A673 (cell line): ENCODE results near the gene GJB4. TPM values are rescaled to one million over a fixed set of nuclear protein-coding genes. Genes with fewer than 3 reads are reported as not detected.

Experiments used
- BruUV-seq: library from RNA; stranded (reverse); fragments of 400-500 nt; replicated peaks from 2 replicates; lab custom pipeline; 2021; lab: Mats Ljungman, UMichigan
- CTCF ChIA-PET: fragments of 300-600 bp; sonication (Branson Sonifier 250); formaldehyde crosslinking; loops from one replicate; lab custom pipeline; 2022; ENCODE audit warnings: antibody characterized with exemption; lab: Charles Lee
- POLR2A ChIA-PET: fragments of 300-600 bp; sonication (Branson Sonifier 250); formaldehyde crosslinking; loops from one replicate; lab custom pipeline; 2022; ENCODE audit warnings: antibody characterized with exemption; ENCODE audit not compliant: low non-redundant PET; lab: Charles Lee
- DNase-seq: peaks from one replicate; pipeline ENCODE4 v3.0.0-alpha.2; 2015; ENCODE audit warnings: low spot score
- H3K27ac ChIP-seq: fragments of 200-600 bp; sonication (generic); 2 replicates; pipeline ENCODE4 v1.5.1; 2016; ENCODE audit warnings: mixed run types, low read depth, mild to moderate bottlenecking, mixed read lengths, antibody characterized with exemption, low read length; ENCODE audit not compliant: poor library complexity, severe bottlenecking
- H3K27me3 ChIP-seq: fragments of 200-600 bp; sonication (generic); replicated peaks from 2 replicates; pipeline ENCODE4 v1.6.1; 2017; ENCODE audit warnings: mixed run types, low read depth, mild to moderate bottlenecking, mixed read lengths, antibody characterized with exemption, low read length; ENCODE audit not compliant: insufficient read depth, poor library complexity
- H3K36me3 ChIP-seq: fragments of 200-600 bp; sonication (generic); 2 replicates; pipeline ENCODE4 v1.6.1; 2016; ENCODE audit warnings: mixed run types, mild to moderate bottlenecking, mixed read lengths, antibody characterized with exemption, low read length; ENCODE audit not compliant: insufficient read depth, poor library complexity, severe bottlenecking
- H3K4me1 ChIP-seq: fragments of 200-600 bp; sonication (generic); 2 replicates; pipeline ENCODE4 v1.6.1; 2017; ENCODE audit warnings: mixed run types, mild to moderate bottlenecking, mixed read lengths, antibody characterized with exemption, low read length; ENCODE audit not compliant: insufficient read depth, poor library complexity, severe bottlenecking
- H3K4me3 ChIP-seq: fragments of 200-600 bp; sonication (generic); 2 replicates; pipeline ENCODE4 v1.5.1; 2016; ENCODE audit warnings: low read depth, mixed run types, mild to moderate bottlenecking, mixed read lengths, low read length; ENCODE audit not compliant: poor library complexity, severe bottlenecking
- H3K9me3 ChIP-seq: fragments of 200-600 bp; sonication (generic); 2 replicates; pipeline ENCODE4 v1.6.1; 2016; ENCODE audit warnings: mixed run types, low read depth, mild to moderate bottlenecking, mixed read lengths, antibody characterized with exemption, low read length; ENCODE audit not compliant: poor library complexity, severe bottlenecking
- EZH2 ChIP-seq: fragments of 200-600 bp; sonication (generic); IDR thresholded peaks from 2 replicates; pipeline ENCODE4 v1.6.1; 2017; ENCODE audit warnings: borderline replicate concordance, low read depth, mild to moderate bottlenecking, mixed read lengths, antibody characterized with exemption, low read length; ENCODE audit not compliant: poor library complexity, severe bottlenecking
- intact Hi-C: fragments of 100-400 bp; cut with micrococcal nuclease; formaldehyde crosslinking; loops from one replicate; pipeline ENCODE4 v1.10.0; 2022; ENCODE audit not compliant: unreplicated experiment
- total RNA-seq: library from RNA; stranded (reverse); gene quantifications from 2 replicates; pipeline ENCODE4 v1.2.3, GENCODE V29; 2021
- TF ChIP-seq, protein P1 (sequence below): fragments of 300-800, 200-600 bp; sonication (generic); conservative IDR thresholded peaks from 2 replicates; pipeline ENCODE4 v1.5.1; 2017; ENCODE audit warnings: low read depth, mild to moderate bottlenecking, antibody characterized with exemption, low read length, moderate library complexity, mixed read lengths

GJB4 gene
- total RNA-seq, 1 experiment from 2014 or later: not detected

DNA sequence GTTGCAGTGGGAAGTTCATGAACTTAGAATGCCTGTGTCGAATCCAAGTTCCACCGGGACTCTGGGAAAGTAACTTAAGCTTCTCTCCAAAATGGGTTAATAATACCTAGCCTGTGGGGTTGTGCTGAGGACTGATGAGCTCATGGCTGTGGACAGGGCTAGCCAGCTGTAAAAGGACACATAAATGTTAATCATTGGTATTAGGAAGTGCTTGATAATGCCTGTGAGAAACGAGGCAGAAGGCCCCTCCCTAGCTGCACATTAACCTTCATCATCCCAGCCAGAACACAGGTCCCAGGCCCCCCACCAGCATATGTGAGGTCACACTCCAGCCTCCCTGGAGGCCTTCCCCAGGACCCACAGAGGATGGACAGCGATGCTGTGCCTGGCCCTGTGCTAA lies 789 bp upstream of the GJB4 start:
- Histone ChIP-seq H3K27me3 (peaks cover 4% of the 10 kb centered on the region), H3K4me1 (no peaks in the 10 kb centered on the region), H3K4me3 (no peak overlapping the region), H3K9me3 (no peaks in the 10 kb centered on the region), H3K36me3 (no peaks in the 10 kb centered on the region), H3K27ac (no peak overlapping the region)
- TF ChIP-seq, protein P1, sequence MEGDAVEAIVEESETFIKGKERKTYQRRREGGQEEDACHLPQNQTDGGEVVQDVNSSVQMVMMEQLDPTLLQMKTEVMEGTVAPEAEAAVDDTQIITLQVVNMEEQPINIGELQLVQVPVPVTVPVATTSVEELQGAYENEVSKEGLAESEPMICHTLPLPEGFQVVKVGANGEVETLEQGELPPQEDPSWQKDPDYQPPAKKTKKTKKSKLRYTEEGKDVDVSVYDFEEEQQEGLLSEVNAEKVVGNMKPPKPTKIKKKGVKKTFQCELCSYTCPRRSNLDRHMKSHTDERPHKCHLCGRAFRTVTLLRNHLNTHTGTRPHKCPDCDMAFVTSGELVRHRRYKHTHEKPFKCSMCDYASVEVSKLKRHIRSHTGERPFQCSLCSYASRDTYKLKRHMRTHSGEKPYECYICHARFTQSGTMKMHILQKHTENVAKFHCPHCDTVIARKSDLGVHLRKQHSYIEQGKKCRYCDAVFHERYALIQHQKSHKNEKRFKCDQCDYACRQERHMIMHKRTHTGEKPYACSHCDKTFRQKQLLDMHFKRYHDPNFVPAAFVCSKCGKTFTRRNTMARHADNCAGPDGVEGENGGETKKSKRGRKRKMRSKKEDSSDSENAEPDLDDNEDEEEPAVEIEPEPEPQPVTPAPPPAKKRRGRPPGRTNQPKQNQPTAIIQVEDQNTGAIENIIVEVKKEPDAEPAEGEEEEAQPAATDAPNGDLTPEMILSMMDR: no peak
- TF ChIP-seq EZH2: no peak
- no TSS peak for BruUV-seq
- ChIA-PET POLR2A (no interaction called here), CTCF (interaction anchor here (0.9 kb wide), 1 partner anchor 16 kb away, joined by 4 read pairs; no protein-coding TSS in a partner anchor)
- DNase-seq: no peak
- intact Hi-C loops: no loop called here

DNA sequence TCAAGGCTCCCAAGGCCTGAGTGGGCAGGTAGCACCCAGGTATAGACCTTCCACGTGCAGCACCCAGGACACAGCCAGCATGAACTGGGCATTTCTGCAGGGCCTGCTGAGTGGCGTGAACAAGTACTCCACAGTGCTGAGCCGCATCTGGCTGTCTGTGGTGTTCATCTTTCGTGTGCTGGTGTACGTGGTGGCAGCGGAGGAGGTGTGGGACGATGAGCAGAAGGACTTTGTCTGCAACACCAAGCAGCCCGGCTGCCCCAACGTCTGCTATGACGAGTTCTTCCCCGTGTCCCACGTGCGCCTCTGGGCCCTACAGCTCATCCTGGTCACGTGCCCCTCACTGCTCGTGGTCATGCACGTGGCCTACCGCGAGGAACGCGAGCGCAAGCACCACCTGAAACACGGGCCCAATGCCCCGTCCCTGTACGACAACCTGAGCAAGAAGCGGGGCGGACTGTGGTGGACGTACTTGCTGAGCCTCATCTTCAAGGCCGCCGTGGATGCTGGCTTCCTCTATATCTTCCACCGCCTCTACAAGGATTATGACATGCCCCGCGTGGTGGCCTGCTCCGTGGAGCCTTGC lies 1.7 kb downstream of the GJB4 start:
- Histone ChIP-seq H3K4me1 (no peaks in the 10 kb centered on the region), H3K36me3 (no peaks in the 10 kb centered on the region), H3K27me3 (peaks cover 4% of the 10 kb centered on the region), H3K27ac (no peak overlapping the region), H3K9me3 (no peaks in the 10 kb centered on the region), H3K4me3 (no peak overlapping the region)
- no TSS peak for BruUV-seq
- DNase-seq: no peak
- TF ChIP-seq, protein P1: no peak
- TF ChIP-seq EZH2: no peak
- POLR2A ChIA-PET: no interaction called here
- intact Hi-C loops: no loop called here
- CTCF ChIA-PET: no interaction called here

DNA sequence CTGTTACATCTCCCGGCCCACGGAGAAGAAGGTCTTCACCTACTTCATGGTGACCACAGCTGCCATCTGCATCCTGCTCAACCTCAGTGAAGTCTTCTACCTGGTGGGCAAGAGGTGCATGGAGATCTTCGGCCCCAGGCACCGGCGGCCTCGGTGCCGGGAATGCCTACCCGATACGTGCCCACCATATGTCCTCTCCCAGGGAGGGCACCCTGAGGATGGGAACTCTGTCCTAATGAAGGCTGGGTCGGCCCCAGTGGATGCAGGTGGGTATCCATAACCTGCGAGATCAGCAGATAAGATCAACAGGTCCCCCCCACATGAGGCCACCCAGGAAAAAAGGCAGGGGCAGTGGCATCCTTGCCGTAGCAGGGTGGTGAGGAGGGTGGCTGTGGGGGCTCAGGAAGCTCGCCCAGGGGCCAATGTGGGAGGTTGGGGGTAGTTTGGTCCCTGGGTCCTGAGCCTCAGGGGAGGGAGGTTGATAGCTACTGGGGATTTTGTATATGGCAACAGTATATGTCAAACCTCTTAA lies 2.3 kb downstream of the GJB4 start:
- Histone ChIP-seq H3K27ac (no peak overlapping the region), H3K36me3 (no peaks in the 10 kb centered on the region), H3K9me3 (no peaks in the 10 kb centered on the region), H3K4me3 (no peak overlapping the region), H3K4me1 (no peaks in the 10 kb centered on the region), H3K27me3 (peaks cover 4% of the 10 kb centered on the region)
- TF ChIP-seq EZH2: no peak
- TF ChIP-seq, protein P1: no peak
- CTCF ChIA-PET: no interaction called here
- no peak for DNase-seq
- no TSS peak for BruUV-seq
- POLR2A ChIA-PET: no interaction called here
- intact Hi-C loops: no loop called here
